GM12875 (cell line): Measurements from ENCODE around the gene SYNJ2.

Experiments
- H3K4me3 ChIP-seq: one replicate; pipeline ENCODE4 v1.5.1; 2011; ENCODE audit warnings: low read depth, low read length, control low read depth
- CTCF ChIP-seq: IDR thresholded peaks from 2 replicates; pipeline ENCODE4 v1.5.1; 2011; ENCODE audit warnings: low read depth, mild to moderate bottlenecking, control low read depth, inconsistent platforms, low read length, moderate library complexity, borderline replicate concordance; ENCODE audit not compliant: insufficient read depth

SYNJ2 gene

DNA sequence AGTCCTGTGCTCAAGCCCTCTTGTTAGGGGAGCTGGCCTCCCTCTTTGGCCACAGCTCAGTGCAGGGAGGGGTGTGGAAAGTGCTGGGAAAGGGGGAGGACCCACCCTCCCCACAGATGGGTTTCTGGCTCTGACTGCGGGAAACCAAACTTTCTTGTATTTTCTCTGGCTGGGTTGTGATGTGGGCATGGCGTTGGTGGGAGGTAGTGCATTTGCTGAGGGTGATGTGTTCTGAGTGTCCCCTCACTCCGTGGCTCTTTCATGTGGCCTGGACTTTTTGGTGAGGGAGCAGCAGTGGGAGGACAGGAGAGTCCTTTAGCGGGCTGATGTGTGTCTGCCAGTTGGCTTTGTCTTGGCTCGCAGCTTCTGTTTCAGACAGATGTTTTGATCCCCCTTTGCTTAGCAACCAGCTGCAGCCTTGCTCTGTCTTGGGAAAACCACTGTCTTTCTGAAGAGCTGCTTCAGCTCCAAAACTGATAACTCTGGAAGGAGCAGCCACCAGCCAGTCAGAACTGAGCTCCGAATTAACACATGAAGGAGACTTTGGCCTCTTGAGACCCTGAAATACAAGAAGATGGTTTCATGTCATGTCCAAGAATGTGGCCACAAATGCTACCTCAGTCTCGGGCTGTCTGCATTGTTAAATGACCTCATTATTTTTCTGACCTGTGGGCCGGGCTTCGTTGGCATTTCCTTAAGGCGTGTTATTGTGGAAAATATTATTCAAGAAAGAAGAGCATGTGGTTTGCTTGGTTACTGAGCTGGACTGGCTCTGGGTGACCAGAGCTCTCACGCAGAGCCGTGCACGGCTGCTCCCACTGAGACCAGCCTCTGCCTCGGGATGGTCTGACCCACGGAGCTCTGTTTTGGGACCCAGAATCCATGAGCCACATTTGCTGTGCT lies 21.5 kb downstream of the SYNJ2 start:
- TF ChIP-seq CTCF = no peak

GRCh38 chr6:158003910-158004700 lies 22.4 kb downstream of the SYNJ2 start:
- TF ChIP-seq CTCF = no peak
- H3K4me3 ChIP-seq = no peak overlapping the region

More for the DNA sequence above, 21.5 kb downstream of the SYNJ2 start:
- no peak overlapping the region for H3K4me3 ChIP-seq

GRCh38 chr6:158004701-158005095 lies 23.0 kb downstream of the SYNJ2 start:
- H3K4me3 ChIP-seq = no peak overlapping the region
- no peak for TF ChIP-seq CTCF

DNA sequence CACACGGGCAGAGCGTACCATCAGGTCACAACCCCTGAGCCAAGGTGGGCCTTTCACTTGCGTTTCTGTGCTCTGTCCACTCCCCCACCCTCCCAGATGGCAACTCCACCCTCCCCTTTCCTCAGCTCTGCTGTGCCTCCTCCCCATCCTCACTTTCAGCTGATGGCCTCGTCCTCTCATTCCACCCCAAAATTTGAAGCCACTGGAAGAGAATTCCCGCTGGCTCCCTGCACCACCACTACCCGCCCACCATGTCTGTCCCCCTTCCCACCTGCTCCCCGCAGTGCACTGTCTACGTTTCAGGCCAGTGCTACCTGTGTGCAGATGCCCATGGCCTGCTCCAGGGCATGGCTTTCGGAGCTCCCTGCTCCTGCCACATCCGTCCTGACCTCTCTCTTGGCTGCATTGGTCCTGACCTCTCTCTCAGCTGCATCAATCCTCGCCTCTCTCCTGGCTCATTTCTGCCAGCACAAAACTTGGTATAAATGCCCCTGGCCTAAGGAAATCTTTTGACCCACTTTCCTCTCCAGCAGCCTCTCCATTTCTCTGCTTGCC lies 24.0 kb downstream of the SYNJ2 start:
- no peak overlapping the region for H3K4me3 ChIP-seq
- TF ChIP-seq CTCF = no peak

DNA sequence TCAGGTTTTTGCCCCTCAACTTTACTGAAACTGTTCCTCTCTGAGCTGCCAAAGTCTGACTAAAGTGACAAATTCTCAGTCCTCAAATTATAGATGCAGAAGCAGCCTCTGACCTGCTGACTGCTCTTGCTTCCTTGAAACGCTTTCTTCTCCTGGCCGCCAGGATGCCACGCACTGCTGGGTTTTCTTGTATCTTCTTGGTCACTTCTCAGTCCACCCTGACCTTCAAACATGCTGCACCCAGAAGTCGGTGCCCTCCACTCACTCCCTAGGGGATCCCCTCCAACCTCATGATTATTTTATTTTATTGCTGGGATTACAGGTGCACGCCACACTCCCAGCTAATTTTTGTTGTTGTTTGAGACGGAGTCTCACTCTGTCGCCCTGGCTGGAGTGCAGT lies 24.7 kb downstream of the SYNJ2 start:
- no peak for TF ChIP-seq CTCF
- no peak overlapping the region for H3K4me3 ChIP-seq

DNA sequence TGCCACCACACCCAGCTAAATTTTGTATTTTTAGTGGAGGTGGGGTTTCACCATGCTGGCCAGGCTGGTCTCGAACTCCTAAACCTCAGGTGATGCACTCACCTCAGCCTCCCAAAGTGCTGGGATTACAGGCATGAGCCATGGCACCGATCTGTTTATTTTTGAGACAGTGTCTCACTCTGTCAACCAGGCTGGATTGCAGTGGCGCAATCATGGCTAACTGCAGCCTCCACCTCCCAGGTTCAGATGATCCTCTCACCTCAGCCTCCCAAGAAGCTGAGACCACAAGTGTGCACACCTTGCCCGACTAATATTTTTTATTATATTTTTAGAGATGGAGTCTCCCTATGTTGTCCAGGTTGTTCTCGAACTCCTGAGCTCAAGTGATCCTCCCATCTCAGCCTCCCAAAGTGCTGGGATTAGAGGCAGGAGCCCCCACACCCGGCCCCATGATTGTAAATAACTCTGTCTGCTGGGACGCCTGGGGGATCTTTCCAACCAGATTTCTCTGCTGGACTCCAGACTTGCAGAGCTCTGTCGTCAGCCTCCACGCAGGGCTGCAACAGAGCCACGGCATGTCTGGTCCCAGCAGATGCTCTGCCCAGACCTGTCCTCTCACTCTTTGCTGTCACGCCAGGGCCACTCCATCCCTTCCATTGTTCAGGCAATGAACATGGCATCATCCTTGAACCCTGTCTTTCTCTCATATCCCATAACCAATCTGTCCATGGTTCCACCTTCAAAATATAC lies 25.3 kb downstream of the SYNJ2 start:
- TF ChIP-seq CTCF = no peak
- H3K4me3 ChIP-seq = no peak overlapping the region
